HG02943 (cell line): ENCODE data around the gene SDC1.

ENCODE experiments used
- ATAC-seq: cut with Tn5 transposase; IDR thresholded peaks from one replicate; pipeline ENCODE4 v1.9.1; 2021; ENCODE audit warnings: mild to moderate bottlenecking, low read depth, moderate library complexity; ENCODE audit not compliant: unreplicated experiment

The SDC1 gene

GRCh38 chr2:20186855-20187187, 38.1 kb downstream of the SDC1 start:
- no peak for ATAC-seq

- ATAC-seq, result no peak
Observed at GRCh38 chr2:20186078-20186854, 38.7 kb downstream of the SDC1 start.

GRCh38 chr2:20185176-20186022, 39.5 kb downstream of the SDC1 start:
- ATAC-seq, result no peak

- ATAC-seq, result no peak
Observed at GRCh38 chr2:20184067-20184938, 40.6 kb downstream of the SDC1 start.

GRCh38 chr2:20183373-20183772, 41.6 kb downstream of the SDC1 start:
- ATAC-seq, result no peak

- no peak for ATAC-seq
Observed at GRCh38 chr2:20182241-20182931, 42.5 kb downstream of the SDC1 start.

- ATAC-seq, result no peak
Observed at GRCh38 chr2:20181761-20182160, 43.2 kb downstream of the SDC1 start.

- no peak for ATAC-seq
Observed at GRCh38 chr2:20180676-20181648, 44.0 kb downstream of the SDC1 start.

GRCh38 chr2:20179755-20180594, 45.0 kb downstream of the SDC1 start:
- ATAC-seq, result no peak

- no peak for ATAC-seq
Observed at GRCh38 chr2:20179466-20179754, 45.5 kb downstream of the SDC1 start.

GRCh38 chr2:20178666-20179465, 46.1 kb downstream of the SDC1 start:
- no peak for ATAC-seq

GRCh38 chr2:20178249-20178607, 46.7 kb downstream of the SDC1 start:
- ATAC-seq, result no peak

GRCh38 chr2:20177556-20178248, 47.2 kb downstream of the SDC1 start:
- no peak for ATAC-seq

- ATAC-seq, result no peak
Observed at GRCh38 chr2:20176760-20177159, 48.2 kb downstream of the SDC1 start.

- ATAC-seq, result no peak
Observed at GRCh38 chr2:20175931-20176330, 49.0 kb downstream of the SDC1 start.

GRCh38 chr2:20175267-20175666, 49.7 kb downstream of the SDC1 start:
- ATAC-seq, result no peak

- no peak for ATAC-seq
Observed at GRCh38 chr2:20174410-20174809, 50.5 kb downstream of the SDC1 start.
